Mucosa of gallbladder (tissue), 1 donor: Measurements from ENCODE around the gene MPI. TPM values are rescaled to one million over a fixed set of nuclear protein-coding genes. Genes with fewer than 3 reads are reported as not detected.
"Not testable (repeated sequence)": the region's sequence is repeated elsewhere in the genome, so short reads cannot be mapped to it uniquely, and the experiment has no call there.

Source experiments
- DNase-seq: peaks from one replicate; pipeline ENCODE4 v3.0.0-alpha.2; 2020; ENCODE audit warnings: low spot score
- total RNA-seq: library from RNA; stranded (reverse); gene quantifications from one replicate; pipeline ENCODE4 v1.2.1, GENCODE V29; 2021
- donor health status: DM: no; HTN: no; CAD: no.

The MPI gene
- total RNA-seq, 1 donor from 2014 or later = 46.0 TPM

DNA sequence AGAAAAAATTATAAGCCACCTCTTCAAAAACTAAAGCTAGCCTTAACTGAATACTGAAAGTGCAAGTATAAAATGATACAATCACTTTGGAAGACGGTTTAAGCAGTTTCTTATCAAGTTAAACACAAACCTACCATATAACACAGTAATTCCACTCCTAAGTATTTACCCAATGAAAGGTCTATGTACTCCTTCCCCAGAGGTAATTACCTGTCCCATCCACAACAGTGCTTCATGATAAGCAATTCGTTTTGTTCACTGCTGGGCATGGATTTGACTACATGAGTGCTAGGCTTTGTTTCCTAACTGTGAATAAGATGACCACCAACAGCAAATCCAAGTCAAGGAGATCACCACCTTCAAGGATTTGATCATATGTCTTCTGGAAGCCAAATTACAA, 43.7 kb downstream of the MPI start:
- no peak for DNase-seq

DNA sequence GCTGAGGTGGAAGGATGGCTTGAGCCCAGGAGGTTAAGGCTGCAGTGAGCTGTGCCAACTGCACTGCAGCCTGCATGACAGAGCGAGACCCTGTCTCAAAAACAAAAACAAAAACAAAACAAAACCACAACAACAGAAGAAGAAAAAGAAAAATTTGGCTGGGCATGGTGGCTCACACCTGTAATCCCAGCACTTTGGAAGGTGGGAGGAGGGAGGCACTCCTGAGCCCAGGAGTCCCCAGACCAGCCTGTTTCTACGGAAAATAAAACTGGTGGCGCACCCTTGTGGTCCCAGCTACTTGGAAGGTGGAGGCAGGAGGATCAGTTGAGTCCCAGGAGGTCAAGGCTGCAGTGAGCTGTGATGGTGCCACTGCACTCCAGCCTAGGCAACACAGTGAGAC, 45.4 kb downstream of the MPI start:
- not testable (repeated sequence) for DNase-seq

GRCh38 chr15:74937272-74937589, 47.4 kb downstream of the MPI start:
- no peak for DNase-seq

DNA sequence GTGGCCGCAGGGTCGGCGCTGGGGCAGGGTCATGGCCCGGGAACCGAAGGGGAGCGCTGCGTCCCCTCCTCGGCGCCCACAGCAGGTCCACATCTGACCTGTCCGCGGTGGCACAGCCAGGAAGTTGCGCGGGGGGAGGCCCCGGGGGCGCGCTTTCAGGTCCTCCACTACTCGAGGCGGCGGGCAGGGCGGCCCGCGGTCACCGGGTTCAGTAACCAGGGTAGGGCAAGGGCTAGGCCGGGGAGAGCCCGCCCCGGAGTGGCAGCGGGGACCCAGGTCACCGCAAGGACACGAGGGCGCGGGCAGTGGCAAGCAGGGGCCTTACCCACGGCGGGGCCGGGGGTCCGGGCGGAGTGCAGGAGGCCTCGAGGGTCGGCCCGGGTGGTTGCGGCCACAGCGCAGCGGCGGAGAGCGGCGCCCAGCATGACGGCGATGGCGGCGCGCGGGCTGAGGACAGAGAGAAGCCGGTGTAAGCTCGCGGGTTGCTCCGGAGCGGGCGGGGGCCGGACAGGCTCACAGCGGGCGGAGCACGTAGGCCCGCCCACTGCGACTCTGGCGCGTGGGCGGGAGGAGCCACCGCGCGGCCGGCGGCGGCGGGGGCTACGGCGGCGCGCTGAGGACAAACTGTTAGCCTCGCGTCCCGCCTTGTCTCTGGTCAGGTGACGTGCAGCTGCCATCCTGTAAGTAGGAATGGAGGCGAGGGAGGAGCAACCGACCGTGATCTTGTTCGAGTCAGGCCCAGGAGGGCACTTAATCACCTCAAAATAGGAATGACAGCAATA, 47.9 kb downstream of the MPI start, which contains the start of gene COX5A:
COX5A (minus strand) TSS at position 484 of the 782 bp plus-strand sequence; CDS start at position 425, 59 bp downstream.
- DNase-seq = peak; percentile 96

DNA sequence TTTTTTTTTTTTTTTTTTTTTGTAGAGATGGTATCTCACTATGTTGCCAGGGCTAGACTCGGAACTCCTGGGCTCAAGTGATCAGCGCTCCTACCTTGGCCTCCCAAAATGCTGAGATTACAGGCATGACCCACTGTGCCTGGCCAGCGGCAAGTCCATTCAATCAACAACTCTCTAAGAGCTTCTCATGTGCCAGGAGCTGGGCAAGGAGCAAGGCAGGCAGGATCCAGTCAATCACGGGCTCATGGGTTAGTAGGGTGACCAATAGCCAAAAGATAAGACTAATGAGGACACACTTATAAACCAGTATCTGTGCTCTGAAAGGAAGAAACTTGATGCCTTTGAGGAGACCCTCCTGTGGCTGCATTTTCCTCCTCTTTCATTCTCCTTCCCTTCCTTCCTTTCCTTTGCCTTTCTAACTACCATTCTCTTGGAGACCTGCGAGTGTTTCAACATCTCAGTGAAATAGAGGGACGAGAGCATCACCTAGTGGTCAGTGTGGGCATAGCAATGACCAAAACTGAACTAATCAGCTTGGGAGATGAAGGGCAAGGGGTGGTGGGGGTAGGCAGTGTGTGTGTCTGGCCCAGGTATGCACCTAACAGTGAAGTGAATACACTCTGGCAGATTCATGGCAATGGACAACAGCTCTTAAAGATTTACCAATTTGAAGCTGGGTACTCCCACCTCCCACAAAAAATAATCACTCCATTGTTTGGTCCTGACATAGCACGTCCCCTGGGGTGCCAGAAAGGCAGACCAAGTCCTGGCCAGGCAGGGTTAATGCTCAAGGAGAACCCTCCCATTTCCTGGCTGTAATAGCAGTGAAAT, 60.5 kb downstream of the MPI start:
- peak; percentile 80 for DNase-seq

DNA sequence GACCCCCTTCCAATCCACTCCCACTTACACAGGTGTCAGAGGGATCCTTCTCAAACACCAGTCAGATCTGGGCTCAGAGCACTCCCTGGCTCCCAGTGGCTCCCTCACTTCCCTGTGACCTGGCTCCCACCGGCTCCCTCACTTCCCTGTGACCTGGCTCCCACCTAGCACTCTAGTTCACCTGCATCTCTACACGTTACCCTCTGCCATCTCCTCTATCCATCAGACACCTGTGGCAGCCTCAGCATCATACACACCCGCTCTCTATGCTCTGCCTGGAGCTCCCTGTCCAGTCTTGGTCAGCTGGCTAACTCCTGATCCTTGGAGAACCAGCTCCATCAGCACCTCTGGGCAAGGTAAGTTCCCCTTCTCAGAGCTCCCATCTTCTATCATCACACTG, 61.2 kb downstream of the MPI start:
- no peak for DNase-seq

Other genes with a start within 250 kb of the MPI start
- gene EDC3, start 194.0 kb upstream of the MPI start, total RNA-seq = 35.9 TPM
- 13.8 TPM for gene CYP1A1, start 164.5 kb upstream of the MPI start, total RNA-seq
- 0.14 TPM for gene CYP1A2, start 141.2 kb upstream of the MPI start, total RNA-seq
- gene CSK, start 108.0 kb upstream of the MPI start, total RNA-seq = 74.2 TPM
- gene LMAN1L, start 77.2 kb upstream of the MPI start, total RNA-seq = not detected
- gene CPLX3, start 63.4 kb upstream of the MPI start, total RNA-seq = not detected
- 42.1 TPM for gene ULK3, start 46.9 kb upstream of the MPI start, total RNA-seq
- 110 TPM for gene SCAMP2, start 16.7 kb upstream of the MPI start, total RNA-seq
- gene FAM219B, start 16.8 kb downstream of the MPI start, total RNA-seq = 80.4 TPM
- gene COX5A, start 48.0 kb downstream of the MPI start, total RNA-seq = 165 TPM
- gene RPP25, start 66.7 kb downstream of the MPI start, total RNA-seq = 24.1 TPM
- gene SCAMP5, start 105.5 kb downstream of the MPI start, total RNA-seq = 57.2 TPM
- 17.3 TPM for gene PPCDC, start 133.5 kb downstream of the MPI start, total RNA-seq